Kidney (tissue), 14 donors: ENCODE data around the gene TDRKH. TPM values are rescaled to one million over a fixed set of nuclear protein-coding genes. Genes with fewer than 3 reads are reported as not detected.

Experiments used
- DNase-seq, 5 donors: peaks; one replicate each; pipeline ENCODE4 v3.0.0-alpha.2; 2013 to 2020
- FAIRE-seq: peaks from 2 replicates; lab custom pipeline; 2012; peaks lifted over from hg19 to GRCh38; lab: Jason Lieb, UNC
- H3K27ac ChIP-seq, 2 donors: one replicate each; pipeline ENCODE4 v1.7.0; 2013; ENCODE audit warnings: low read depth in 2 of 2, low read length in 2 of 2, inconsistent platforms in 1 of 2
- H3K27me3 ChIP-seq: one replicate; pipeline ENCODE4 v1.7.1; 2013; ENCODE audit warnings: low read length, inconsistent platforms; ENCODE audit not compliant: control insufficient read depth, insufficient read depth
- H3K36me3 ChIP-seq, 3 donors: one replicate each; pipeline versions ENCODE4 v1.7.0 to v1.7.1; 2013; ENCODE audit warnings: low read length in 3 of 3, control low read depth in 1 of 3, inconsistent platforms in 1 of 3; ENCODE audit not compliant: insufficient read depth in 3 of 3, control insufficient read depth in 2 of 3
- H3K4me1 ChIP-seq, 3 donors: one replicate each; pipeline versions ENCODE4 v1.7.0 to v1.7.1; 2013; ENCODE audit warnings: low read length in 3 of 3, inconsistent platforms in 1 of 3, low read depth in 1 of 3; ENCODE audit not compliant: control insufficient read depth in 2 of 3, insufficient read depth in 2 of 3
- H3K4me3 ChIP-seq, 3 donors: one replicate each; pipeline versions ENCODE4 v1.7.0 to v1.8.1; 2013; ENCODE audit warnings: low read length in 3 of 3, control low read depth in 1 of 3, inconsistent platforms in 1 of 3
- H3K9ac ChIP-seq, 3 donors: one replicate each; pipeline versions ENCODE4 v1.7.0 to v1.7.1; 2013; ENCODE audit warnings: low read length in 3 of 3, control low read depth in 1 of 3, inconsistent platforms in 1 of 3
- H3K9me3 ChIP-seq, 3 donors: one replicate each; pipeline versions ENCODE4 v1.7.0 to v1.7.1; 2013; ENCODE audit warnings: low read length in 3 of 3, control low read depth in 1 of 3, inconsistent platforms in 1 of 3; ENCODE audit not compliant: control insufficient read depth in 2 of 3, insufficient read depth in 1 of 3
- CTCF ChIP-seq: IDR thresholded peaks from 3 replicates; pipeline ENCODE4 v1.5.1; 2012; ENCODE audit warnings: mild to moderate bottlenecking, moderate library complexity, borderline replicate concordance; ENCODE audit not compliant: insufficient read depth; ENCODE audit errors: extremely low read depth
- intact Hi-C: fragments of 100-400 bp; cut with DNase I; formaldehyde crosslinking; loops from one replicate; pipeline ENCODE4 v1.11.1; 2022
- polyA plus RNA-seq: library from polyadenylated mRNA; stranded (reverse); fragments of 350-450 nt; fragmentation: Illumina TruSeq; extraction: RNeasy Lipid Tissue Mini Kit (QIAGEN cat#74804); gene quantifications from one replicate; pipeline ENCODE4 v1.2.3, GENCODE V29; 2014; ENCODE audit warnings: low read depth, low replicate concordance; ENCODE audit not compliant: insufficient read depth
- total RNA-seq: library from RNA; stranded (reverse); fragmentation: NEBNext Ultra II Directional; extraction: Animal tissue kit (Norgen Biotek cat#: 25700); gene quantifications from one replicate; pipeline ENCODE4 v1.2.1, GENCODE V29; 2021
- donor health status: control.
- donor health status: control.
- donor health status: control.
- donor health status: control.
- donor health status: control.
- donor health status: DM: yes; HTN: yes; CAD: no.
- donor health status: Normal renal cell carcinoma (clear cell type).

TDRKH gene
- total and polyA plus RNA-seq, 2 donors from 2014 or later, result 5.3 to 13.5 TPM

GRCh38 chr1:151733126-151733525, 57.2 kb downstream of the TDRKH start:
- FAIRE-seq (no peak), DNase-seq (no peak)
- Histone ChIP-seq H3K4me1 (peaks cover 0 to 8% (median 0%) of the 10 kb centered on the region in 3 donors), H3K27me3 (no peaks in the 10 kb centered on the region), H3K27ac (no peak overlapping the region), H3K36me3 (no peaks in the 10 kb centered on the region), H3K4me3 (no peak overlapping the region), H3K9me3 (peaks cover 0 to 7% (median 0%) of the 10 kb centered on the region in 3 donors), H3K9ac (no peak overlapping the region)
- TF ChIP-seq CTCF, result no peak
- intact Hi-C loops, result loop anchor here (10.0 kb wide), 2 partner anchors 128 to 198 kb away; no protein-coding TSS in a partner anchor

DNA sequence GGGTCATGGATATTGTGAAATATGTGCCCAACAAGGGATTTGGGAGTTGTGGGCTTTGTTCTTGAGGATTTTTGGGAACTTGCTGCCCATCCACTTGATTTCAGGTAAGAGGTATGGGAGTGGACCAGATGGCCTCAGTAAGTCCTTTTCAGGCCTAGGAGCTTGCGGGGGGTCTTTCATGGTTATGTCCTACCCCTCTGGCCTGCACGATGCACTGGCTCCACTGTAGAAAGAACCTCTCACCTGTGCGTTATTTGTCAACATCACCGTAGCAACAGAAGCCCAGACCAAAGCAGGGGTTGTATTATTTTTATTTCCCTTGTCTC, 60.4 kb downstream of the TDRKH start:
- TF ChIP-seq CTCF, result no peak
- H3K4me1 ChIP-seq, result peaks cover 0 to 8% (median 0%) of the 10 kb centered on the region in 3 donors
- no peaks in the 10 kb centered on the region for H3K9me3 ChIP-seq
- no peaks in the 10 kb centered on the region for H3K27me3 ChIP-seq
- no peak for FAIRE-seq
- no peak for DNase-seq
- no peak overlapping the region for H3K27ac ChIP-seq
- H3K4me3 ChIP-seq, result no peak overlapping the region
- H3K36me3 ChIP-seq, result no peaks in the 10 kb centered on the region
- intact Hi-C loops, result loop anchor here (10.0 kb wide), 2 partner anchors 125 to 195 kb away; no protein-coding TSS in a partner anchor
- no peak overlapping the region for H3K9ac ChIP-seq

DNA sequence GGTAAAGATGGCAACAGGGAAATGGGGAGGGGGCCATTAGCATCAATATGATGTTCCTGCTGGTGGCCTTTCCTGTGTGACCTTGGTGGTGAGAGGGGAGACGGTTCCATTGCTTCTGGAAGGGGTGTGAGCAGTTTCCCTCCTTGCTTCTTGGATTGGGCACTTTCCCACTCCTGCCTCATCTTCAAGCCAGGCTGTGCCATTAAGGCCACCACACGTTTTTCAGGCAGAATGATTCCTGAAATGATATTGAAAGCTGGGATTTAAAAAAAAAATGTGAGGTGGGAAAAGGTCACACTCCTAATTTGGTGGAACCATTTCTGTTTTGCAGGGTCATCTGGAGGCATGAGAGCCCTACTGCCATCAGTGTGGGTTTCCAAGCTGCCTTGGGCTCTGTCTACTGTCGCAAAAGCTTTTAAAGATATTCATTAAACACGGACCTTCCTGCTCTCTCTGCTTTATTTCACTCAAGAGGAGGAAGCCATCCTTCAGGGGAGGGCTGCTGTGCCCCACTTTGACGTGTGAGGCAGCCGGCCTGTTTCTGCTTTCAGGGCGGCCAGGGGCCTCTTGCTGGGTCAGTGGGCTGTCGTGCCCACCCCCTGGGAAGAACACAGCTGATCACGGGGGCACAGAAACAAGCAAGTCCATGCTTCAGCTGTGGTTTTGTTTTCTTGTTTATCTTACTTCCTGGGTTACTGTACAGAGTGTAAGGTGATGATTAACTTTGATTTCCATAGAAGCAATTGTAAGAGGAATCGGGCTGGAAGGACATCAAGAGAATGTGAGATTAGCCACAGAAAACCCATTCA, 60.9 kb downstream of the TDRKH start:
- TF ChIP-seq CTCF, result no peak
- H3K27ac ChIP-seq, result no peak overlapping the region
- H3K36me3 ChIP-seq, result no peaks in the 10 kb centered on the region
- DNase-seq (no peak), FAIRE-seq (no peak)
- intact Hi-C loops, result no loop called here
- no peaks in the 10 kb centered on the region for H3K27me3 ChIP-seq
- peaks cover 0 to 8% (median 0%) of the 10 kb centered on the region in 3 donors for H3K4me1 ChIP-seq
- H3K4me3 ChIP-seq, result peak overlapping the region in 1 of 3 donors; percentile 41
- no peaks in the 10 kb centered on the region for H3K9me3 ChIP-seq
- no peak overlapping the region for H3K9ac ChIP-seq
